Parathyroid adenoma (tissue), 2 donors: ENCODE data around the gene ZNF480.

Experiments
- H2AFZ ChIP-seq: fragments of 300-600 bp; sonication (generic); one replicate; pipeline ENCODE4 v1.7.0; 2017; ENCODE audit warnings: antibody characterized with exemption, mild to moderate bottlenecking
- H3K27ac ChIP-seq: fragments of 300-600 bp; sonication (generic); one replicate; pipeline ENCODE4 v1.7.0; 2017
- H3K27me3 ChIP-seq: fragments of 300-600 bp; sonication (generic); one replicate; pipeline ENCODE4 v1.7.0; 2017; ENCODE audit warnings: low read length; ENCODE audit not compliant: control insufficient read depth, insufficient read depth
- H3K36me3 ChIP-seq: fragments of 300-600 bp; sonication (generic); one replicate; pipeline ENCODE4 v1.7.0; 2017; ENCODE audit warnings: low read length; ENCODE audit not compliant: control insufficient read depth, insufficient read depth
- H3K4me1 ChIP-seq: fragments of 300-600 bp; sonication (generic); one replicate; pipeline ENCODE4 v1.7.0; 2017; ENCODE audit warnings: control low read depth
- H3K4me2 ChIP-seq: fragments of 300-600 bp; sonication (generic); one replicate; pipeline ENCODE4 v1.7.0; 2017; ENCODE audit warnings: low read length
- H3K4me3 ChIP-seq: fragments of 300-600 bp; sonication (generic); one replicate; pipeline ENCODE4 v1.7.0; 2017; ENCODE audit warnings: low read depth, low read length
- H3K79me2 ChIP-seq: fragments of 300-600 bp; sonication (generic); one replicate; pipeline ENCODE4 v1.7.0; 2017; ENCODE audit warnings: control low read depth
- H3K9ac ChIP-seq: fragments of 300-600 bp; sonication (generic); one replicate; pipeline ENCODE4 v1.7.0; 2017; ENCODE audit warnings: mild to moderate bottlenecking
- H3K9me3 ChIP-seq: fragments of 300-600 bp; sonication (generic); one replicate; pipeline ENCODE4 v1.7.0; 2017; ENCODE audit warnings: low read length; ENCODE audit not compliant: control insufficient read depth
- CTCF ChIP-seq: fragments of 300-600 bp; sonication (generic); IDR thresholded peaks from one replicate; pipeline ENCODE4 v1.7.0; 2017; ENCODE audit warnings: antibody characterized with exemption, mild to moderate bottlenecking
- donor health status: primary hyperparathyroidism.

Gene ZNF480

GRCh38 chr19:52307275-52307674 is 10.3 kb downstream of the ZNF480 start:
- H3K4me3 ChIP-seq: no peak overlapping the region
- H3K27me3 ChIP-seq: no peaks in the 10 kb centered on the region
- H3K4me2 ChIP-seq: no peak overlapping the region
- no peak for TF ChIP-seq CTCF
- no peak overlapping the region for H3K9ac ChIP-seq
- H3K36me3 ChIP-seq: peaks cover 5% of the 10 kb centered on the region
- H3K27ac ChIP-seq: no peak overlapping the region
- H3K79me2 ChIP-seq: no peaks in the 10 kb centered on the region
- no peaks in the 10 kb centered on the region for H3K9me3 ChIP-seq
- H3K4me1 ChIP-seq: no peaks in the 10 kb centered on the region
- no peak overlapping the region for H2AFZ ChIP-seq

- Histone ChIP-seq H3K4me1 (no peaks in the 10 kb centered on the region), H3K79me2 (no peaks in the 10 kb centered on the region), H3K9me3 (peaks cover 13% of the 10 kb centered on the region), H3K4me2 (no peak overlapping the region), H3K9ac (no peak overlapping the region), H2AFZ (no peak overlapping the region), H3K27me3 (no peaks in the 10 kb centered on the region), H3K27ac (no peak overlapping the region), H3K4me3 (no peak overlapping the region), H3K36me3 (peaks cover 32% of the 10 kb centered on the region)
- no peak for TF ChIP-seq CTCF
These were observed 25.5 kb downstream of the ZNF480 start for GRCh38 chr19:52322429-52322828.

GRCh38 chr19:52331757-52332156 is 34.8 kb downstream of the ZNF480 start:
- Histone ChIP-seq H3K9ac (no peak overlapping the region), H3K4me2 (no peak overlapping the region), H2AFZ (no peak overlapping the region), H3K27ac (no peak overlapping the region), H3K4me3 (no peak overlapping the region), H3K79me2 (no peaks in the 10 kb centered on the region), H3K36me3 (no peaks in the 10 kb centered on the region), H3K4me1 (no peaks in the 10 kb centered on the region), H3K27me3 (no peaks in the 10 kb centered on the region), H3K9me3 (no peaks in the 10 kb centered on the region)
- no peak for TF ChIP-seq CTCF

- Histone ChIP-seq H3K9me3 (no peaks in the 10 kb centered on the region), H3K9ac (no peak overlapping the region), H3K4me3 (peak overlapping the region; percentile 95), H3K79me2 (no peaks in the 10 kb centered on the region), H3K4me2 (peak overlapping the region; percentile 62), H3K36me3 (no peaks in the 10 kb centered on the region), H3K27ac (no peak overlapping the region), H3K4me1 (no peaks in the 10 kb centered on the region), H2AFZ (peak overlapping the region; percentile 50), H3K27me3 (no peaks in the 10 kb centered on the region)
- no peak for TF ChIP-seq CTCF
These were observed 38.8 kb downstream of the ZNF480 start for GRCh38 chr19:52335768-52336116.

GRCh38 chr19:52336117-52336790 is 39.3 kb downstream of the ZNF480 start, which contains the start of gene ZNF610:
TSS of gene ZNF610 (plus strand) at chr19:52336243. CDS start at chr19:52349173, 12,930 bp downstream.
- Histone ChIP-seq H3K4me1 (no peaks in the 10 kb centered on the region), H3K9ac (no peak within 1 kb of the TSS), H3K79me2 (no peaks in the 10 kb centered on the region), H2AFZ (peak within 1 kb of the TSS; percentile 50), H3K27ac (peak within 1 kb of the TSS; percentile 60), H3K4me2 (peak within 1 kb of the TSS; percentile 97), H3K9me3 (no peaks in the 10 kb centered on the region), H3K27me3 (no peaks in the 10 kb centered on the region), H3K4me3 (peak within 1 kb of the TSS; percentile 95), H3K36me3 (no peaks in the 10 kb centered on the region)
- TF ChIP-seq CTCF: no peak
